Fibroblast of lung (primary cell): Measurements from ENCODE around the gene TSHZ2.

Experiments used
- EZH2 ChIP-seq: IDR thresholded peaks from 2 replicates; pipeline ENCODE4 v1.5.1; 2012; ENCODE audit warnings: low read length, control low read depth, mild to moderate bottlenecking; ENCODE audit errors: missing control alignments
- TF ChIP-seq, protein P1 (sequence below), 2 donors: IDR thresholded peaks in 1 of 2; conservative IDR thresholded peaks in 1 of 2; 1 replicate in 1 of 2; 2 replicates in 1 of 2; pipeline ENCODE4 v1.5.1; 2011 to 2012; ENCODE audit warnings: low read length in 2 of 2, control low read depth in 1 of 2, inconsistent platforms in 1 of 2, low read depth in 1 of 2, mild to moderate bottlenecking in 1 of 2

DNA sequence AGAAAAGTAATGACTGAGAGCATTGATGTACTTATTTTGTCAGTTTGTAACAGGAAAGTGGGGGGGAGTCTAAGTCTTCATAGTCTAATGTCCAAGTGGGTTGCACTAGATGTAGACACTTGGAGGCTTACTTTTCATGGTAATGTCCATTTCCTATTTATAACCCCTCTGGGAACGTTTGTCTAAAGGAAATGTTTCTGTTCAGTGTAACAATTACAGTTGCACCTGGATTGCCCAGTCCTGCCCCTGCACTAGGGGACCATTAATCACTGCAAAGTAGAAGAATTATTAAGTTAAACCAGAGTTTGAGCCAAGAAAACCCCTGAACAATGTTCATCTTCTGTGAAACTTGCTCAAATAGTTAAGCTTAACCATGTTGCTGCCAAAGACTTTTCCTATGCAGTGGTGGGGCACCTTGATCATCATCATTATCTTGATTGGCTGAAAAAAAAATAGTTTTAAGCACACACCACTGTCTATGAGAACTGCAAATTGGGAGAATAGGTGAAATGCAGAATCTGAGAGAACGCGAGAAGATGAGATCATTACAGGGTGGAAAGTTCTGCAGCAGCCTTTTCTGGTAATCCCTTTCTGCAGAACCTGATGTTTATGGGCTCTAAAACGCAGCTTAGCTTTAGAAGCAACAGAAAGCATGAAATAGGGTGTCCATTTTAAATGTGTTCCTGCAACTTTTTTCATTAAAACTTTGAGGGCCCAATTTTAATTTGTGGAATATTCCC, 515.5 kb downstream of the TSHZ2 start:
- TF ChIP-seq, protein P1, sequence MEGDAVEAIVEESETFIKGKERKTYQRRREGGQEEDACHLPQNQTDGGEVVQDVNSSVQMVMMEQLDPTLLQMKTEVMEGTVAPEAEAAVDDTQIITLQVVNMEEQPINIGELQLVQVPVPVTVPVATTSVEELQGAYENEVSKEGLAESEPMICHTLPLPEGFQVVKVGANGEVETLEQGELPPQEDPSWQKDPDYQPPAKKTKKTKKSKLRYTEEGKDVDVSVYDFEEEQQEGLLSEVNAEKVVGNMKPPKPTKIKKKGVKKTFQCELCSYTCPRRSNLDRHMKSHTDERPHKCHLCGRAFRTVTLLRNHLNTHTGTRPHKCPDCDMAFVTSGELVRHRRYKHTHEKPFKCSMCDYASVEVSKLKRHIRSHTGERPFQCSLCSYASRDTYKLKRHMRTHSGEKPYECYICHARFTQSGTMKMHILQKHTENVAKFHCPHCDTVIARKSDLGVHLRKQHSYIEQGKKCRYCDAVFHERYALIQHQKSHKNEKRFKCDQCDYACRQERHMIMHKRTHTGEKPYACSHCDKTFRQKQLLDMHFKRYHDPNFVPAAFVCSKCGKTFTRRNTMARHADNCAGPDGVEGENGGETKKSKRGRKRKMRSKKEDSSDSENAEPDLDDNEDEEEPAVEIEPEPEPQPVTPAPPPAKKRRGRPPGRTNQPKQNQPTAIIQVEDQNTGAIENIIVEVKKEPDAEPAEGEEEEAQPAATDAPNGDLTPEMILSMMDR (conservative IDR thresholded peaks at IDR 0.05 in 1 of 2, IDR thresholded peaks at IDR 0.05 in 1 of 2; ENCODE audit: low read depth in 1 of 2, low read length in 2 of 2): no peak
- TF ChIP-seq EZH2: no peak
